ENCODE data around the gene MKI67.

Gene MKI67

GRCh38 chr10:128091636-128092210 is 34.5 kb downstream of the MKI67 start:
- Histone ChIP-seq H3K36me3 (ENCODE audit: insufficient read depth, low read length) (no peaks in the 10 kb centered on the region), H3K9ac (ENCODE audit: low read depth, low read length) (no peak overlapping the region), H3K9me3 (ENCODE audit: control insufficient read depth, insufficient read depth, low read length) (no peaks in the 10 kb centered on the region), H3K4me1 (ENCODE audit: insufficient read depth, low read length) (peaks cover 8% of the 10 kb centered on the region; the same call in 1 of the 2 replicates)

GRCh38 chr10:128087884-128088709 is 38.1 kb downstream of the MKI67 start:
- Histone ChIP-seq H3K9me3 (ENCODE audit: control insufficient read depth, insufficient read depth, low read length) (no peaks in the 10 kb centered on the region), H3K9ac (ENCODE audit: low read depth, low read length) (no peak overlapping the region), H3K4me1 (ENCODE audit: insufficient read depth, low read length) (peaks cover 19% of the 10 kb centered on the region; the same call in 1 of the 2 replicates), H3K36me3 (ENCODE audit: insufficient read depth, low read length) (no peaks in the 10 kb centered on the region)

- H3K36me3 ChIP-seq (ENCODE audit: insufficient read depth, low read length): no peaks in the 10 kb centered on the region
Measured at GRCh38 chr10:128087146-128087883, 38.9 kb downstream of the MKI67 start.

GRCh38 chr10:128086003-128086863 is 40.0 kb downstream of the MKI67 start:
- H3K36me3 ChIP-seq (ENCODE audit: insufficient read depth, low read length): no peaks in the 10 kb centered on the region
- peaks cover 19% of the 10 kb centered on the region; the same call in 1 of the 2 replicates for H3K4me1 ChIP-seq (ENCODE audit: insufficient read depth, low read length)
- no peak overlapping the region for H3K9ac ChIP-seq (ENCODE audit: low read depth, low read length)
- no peaks in the 10 kb centered on the region for H3K9me3 ChIP-seq (ENCODE audit: control insufficient read depth, insufficient read depth, low read length)

More at GRCh38 chr10:128087146-128087883, 38.9 kb downstream of the MKI67 start:
- H3K9me3 ChIP-seq (ENCODE audit: control insufficient read depth, insufficient read depth, low read length): no peaks in the 10 kb centered on the region
- no peak overlapping the region for H3K9ac ChIP-seq (ENCODE audit: low read depth, low read length)
- peaks cover 19% of the 10 kb centered on the region; the same call in 1 of the 2 replicates for H3K4me1 ChIP-seq (ENCODE audit: insufficient read depth, low read length)

- peaks cover 19% of the 10 kb centered on the region; the same call in 1 of the 2 replicates for H3K4me1 ChIP-seq (ENCODE audit: insufficient read depth, low read length)
- H3K9ac ChIP-seq (ENCODE audit: low read depth, low read length): no peak overlapping the region
- H3K9me3 ChIP-seq (ENCODE audit: control insufficient read depth, insufficient read depth, low read length): no peaks in the 10 kb centered on the region
- H3K36me3 ChIP-seq (ENCODE audit: insufficient read depth, low read length): no peaks in the 10 kb centered on the region
Measured at GRCh38 chr10:128084991-128085390, 41.2 kb downstream of the MKI67 start.

GRCh38 chr10:128084364-128084763 is 41.9 kb downstream of the MKI67 start:
- no peaks in the 10 kb centered on the region for H3K36me3 ChIP-seq (ENCODE audit: insufficient read depth, low read length)
- H3K9me3 ChIP-seq (ENCODE audit: control insufficient read depth, insufficient read depth, low read length): no peaks in the 10 kb centered on the region
- peaks cover 19% of the 10 kb centered on the region; the same call in 1 of the 2 replicates for H3K4me1 ChIP-seq (ENCODE audit: insufficient read depth, low read length)
- H3K9ac ChIP-seq (ENCODE audit: low read depth, low read length): no peak overlapping the region

- Histone ChIP-seq H3K9ac (ENCODE audit: low read depth, low read length) (no peak overlapping the region), H3K9me3 (ENCODE audit: control insufficient read depth, insufficient read depth, low read length) (no peaks in the 10 kb centered on the region), H3K36me3 (ENCODE audit: insufficient read depth, low read length) (no peaks in the 10 kb centered on the region), H3K4me1 (ENCODE audit: insufficient read depth, low read length) (peaks cover 19% of the 10 kb centered on the region; the same call in 1 of the 2 replicates)
Measured at GRCh38 chr10:128083191-128083895, 42.9 kb downstream of the MKI67 start.

- Histone ChIP-seq H3K9ac (ENCODE audit: low read depth, low read length) (no peak overlapping the region), H3K4me1 (ENCODE audit: insufficient read depth, low read length) (peaks cover 11% of the 10 kb centered on the region; the same call in 1 of the 2 replicates), H3K36me3 (ENCODE audit: insufficient read depth, low read length) (no peaks in the 10 kb centered on the region), H3K9me3 (ENCODE audit: control insufficient read depth, insufficient read depth, low read length) (no peaks in the 10 kb centered on the region)
Measured at GRCh38 chr10:128081720-128082119, 44.5 kb downstream of the MKI67 start.

GRCh38 chr10:128081222-128081621 is 45.0 kb downstream of the MKI67 start:
- Histone ChIP-seq H3K36me3 (ENCODE audit: insufficient read depth, low read length) (no peaks in the 10 kb centered on the region), H3K9me3 (ENCODE audit: control insufficient read depth, insufficient read depth, low read length) (no peaks in the 10 kb centered on the region), H3K4me1 (ENCODE audit: insufficient read depth, low read length) (peaks cover 10% of the 10 kb centered on the region; the same call in 1 of the 2 replicates), H3K9ac (ENCODE audit: low read depth, low read length) (no peak overlapping the region)

- no peaks in the 10 kb centered on the region for H3K36me3 ChIP-seq (ENCODE audit: insufficient read depth, low read length)
- H3K9me3 ChIP-seq (ENCODE audit: control insufficient read depth, insufficient read depth, low read length): no peaks in the 10 kb centered on the region
- H3K4me1 ChIP-seq (ENCODE audit: insufficient read depth, low read length): 0 out of 2 replicates have a peak, but pooled peaks cover 5% of the 10 kb centered on the region
- no peak overlapping the region for H3K9ac ChIP-seq (ENCODE audit: low read depth, low read length)
Measured at GRCh38 chr10:128080641-128081040, 45.6 kb downstream of the MKI67 start.

GRCh38 chr10:128080231-128080630 is 46.0 kb downstream of the MKI67 start:
- Histone ChIP-seq H3K4me1 (ENCODE audit: insufficient read depth, low read length) (0 out of 2 replicates have a peak, but pooled peaks cover 4% of the 10 kb centered on the region), H3K9ac (ENCODE audit: low read depth, low read length) (no peak overlapping the region), H3K9me3 (ENCODE audit: control insufficient read depth, insufficient read depth, low read length) (no peaks in the 10 kb centered on the region), H3K36me3 (ENCODE audit: insufficient read depth, low read length) (no peaks in the 10 kb centered on the region)

- H3K9me3 ChIP-seq (ENCODE audit: control insufficient read depth, insufficient read depth, low read length): no peaks in the 10 kb centered on the region
- no peak overlapping the region for H3K9ac ChIP-seq (ENCODE audit: low read depth, low read length)
- H3K36me3 ChIP-seq (ENCODE audit: insufficient read depth, low read length): no peaks in the 10 kb centered on the region
- no peaks in the 10 kb centered on the region for H3K4me1 ChIP-seq (ENCODE audit: insufficient read depth, low read length)
Measured at GRCh38 chr10:128078136-128078969, 47.9 kb downstream of the MKI67 start.

Data from ES-I3 (cell line).